Naive B cell (primary cell): Measurements from ENCODE around the gene MOB3A. TPM values are rescaled to one million over a fixed set of nuclear protein-coding genes. Genes with fewer than 3 reads are reported as not detected.
"Not testable (repeated sequence)": the region's sequence is repeated elsewhere in the genome, so short reads cannot be mapped to it uniquely, and the experiment has no call there.

ENCODE experiments used
- ATAC-seq, 2 donors: fragments of 150-1000 bp; cut with Tn5 transposase; 2 replicates each; pipeline ENCODE4 v1.10.0; 2021; ENCODE audit warnings: low read depth in 2 of 2, mild to moderate bottlenecking in 2 of 2, moderate library complexity in 2 of 2
- DNase-seq: peaks from one replicate; pipeline ENCODE4 v3.0.0; 2022
- H3K27ac Mint-ChIP-seq, 6 donors: one replicate each; pipeline ENCODE4 v1.8.0; 2020 to 2022; ENCODE audit warnings: mild to moderate bottlenecking in 6 of 6, mixed read lengths in 6 of 6, moderate library complexity in 5 of 6, inconsistent platforms in 2 of 6
- H3K27me3 Mint-ChIP-seq, 3 donors: one replicate each; pipeline ENCODE4 v1.8.0; 2021 to 2022; ENCODE audit warnings: mixed read lengths in 3 of 3, mild to moderate bottlenecking in 1 of 3
- H3K36me3 Mint-ChIP-seq, 2 donors: one replicate each; pipeline ENCODE4 v1.8.0; 2020 to 2022; ENCODE audit warnings: mixed read lengths in 2 of 2, inconsistent platforms in 1 of 2, mild to moderate bottlenecking in 1 of 2
- H3K4me1 Mint-ChIP-seq, 3 donors: one replicate each; pipeline ENCODE4 v1.8.0; 2020 to 2022; ENCODE audit warnings: mixed read lengths in 3 of 3, inconsistent platforms in 1 of 3, mild to moderate bottlenecking in 1 of 3, moderate library complexity in 1 of 3
- H3K4me3 Mint-ChIP-seq, 8 donors: one replicate each; pipeline ENCODE4 v1.8.0; 2020 to 2022; ENCODE audit warnings: mild to moderate bottlenecking in 8 of 8, mixed read lengths in 8 of 8, moderate library complexity in 8 of 8, inconsistent platforms in 2 of 8
- H3K9me3 Mint-ChIP-seq, 7 donors: one replicate each; pipeline ENCODE4 v1.8.0; 2020 to 2022; ENCODE audit warnings: mixed read lengths in 7 of 7, mild to moderate bottlenecking in 5 of 7, inconsistent platforms in 2 of 7, moderate library complexity in 1 of 7
- polyA plus RNA-seq, 6 donors: library from polyadenylated mRNA; unstranded; fragments of 300-500 nt; fragmentation: Illumina TruSeq; gene quantifications; one replicate each; pipeline ENCODE4 v1.2.3, GENCODE V29; 2021; ENCODE audit warnings: low read depth in 6 of 6

Gene MOB3A
- polyA plus RNA-seq, 6 donors from 2014 or later, result 52.2 to 106 (median 75.1) TPM

GRCh38 chr19:2091926-2092525 is 4.1 kb downstream of the MOB3A start:
- H3K27ac Mint-ChIP-seq, result peak overlapping the region; percentile 39 to 100 (median 96)
- H3K9me3 Mint-ChIP-seq, H3K27me3 Mint-ChIP-seq, H3K36me3 Mint-ChIP-seq, DNase-seq, ATAC-seq: not testable (repeated sequence)
- H3K4me3 Mint-ChIP-seq, result peak overlapping the region in 7 of 8 donors; percentile 4 to 100 (median 51)
- H3K4me1 Mint-ChIP-seq, result peaks cover 52 to 80% (median 80%) of the 10 kb centered on the region in 3 donors

- no peak for ATAC-seq
- H3K36me3 Mint-ChIP-seq, result peaks cover 6% of the 10 kb centered on the region in 2 donors
- H3K4me1 Mint-ChIP-seq, result peaks cover 57 to 90% (median 81%) of the 10 kb centered on the region in 3 donors
These were observed 6.4 kb downstream of the MOB3A start for GRCh38 chr19:2089727-2090053.

GRCh38 chr19:2089001-2089711 is 7.0 kb downstream of the MOB3A start:
- DNase-seq, result peak; percentile 59
- peak in 1 of 2 donors; percentile 2 for ATAC-seq
- Mint-ChIP-seq H3K27me3 (no peaks in the 10 kb centered on the region), H3K4me1 (peaks cover 51 to 85% (median 77%) of the 10 kb centered on the region in 3 donors), H3K27ac (peak overlapping the region; percentile 99 to 100 (median 100)), H3K9me3 (no peaks in the 10 kb centered on the region), H3K36me3 (peaks cover under 1 to 6% of the 10 kb centered on the region in 2 donors), H3K4me3 (peak overlapping the region; percentile 84 to 98 (median 88))

More at GRCh38 chr19:2089727-2090053, 6.4 kb downstream of the MOB3A start:
- H3K9me3 Mint-ChIP-seq, result no peaks in the 10 kb centered on the region
- H3K27me3 Mint-ChIP-seq, result no peaks in the 10 kb centered on the region
- DNase-seq, result no peak
- peak overlapping the region; percentile 84 to 98 (median 88) for H3K4me3 Mint-ChIP-seq
- peak overlapping the region; percentile 99 to 100 (median 100) for H3K27ac Mint-ChIP-seq

- H3K4me3 Mint-ChIP-seq, result peak overlapping the region; percentile 75 to 98 (median 92)
- H3K27me3 Mint-ChIP-seq, result no peaks in the 10 kb centered on the region
- DNase-seq (peak; percentile 93), ATAC-seq (peak; percentile 42 to 50)
- peak overlapping the region; percentile 99 to 100 (median 100) for H3K27ac Mint-ChIP-seq
- no peaks in the 10 kb centered on the region for H3K9me3 Mint-ChIP-seq
- peaks cover 0 to 6% of the 10 kb centered on the region in 2 donors for H3K36me3 Mint-ChIP-seq
- peaks cover 57 to 87% (median 81%) of the 10 kb centered on the region in 3 donors for H3K4me1 Mint-ChIP-seq
These were observed 8.5 kb downstream of the MOB3A start for GRCh38 chr19:2087621-2088100.

- Mint-ChIP-seq H3K4me3 (peak overlapping the region; percentile 75 to 98 (median 96)), H3K4me1 (peaks cover 63 to 88% (median 85%) of the 10 kb centered on the region in 3 donors), H3K27ac (peak overlapping the region; percentile 99 to 100 (median 100))
- not testable (repeated sequence) for H3K36me3 Mint-ChIP-seq, H3K27me3 Mint-ChIP-seq, H3K9me3 Mint-ChIP-seq
- ATAC-seq (peak; percentile 9 to 11), DNase-seq (peak; percentile 81)
These were observed 9.2 kb downstream of the MOB3A start for GRCh38 chr19:2086695-2087620.

GRCh38 chr19:2084993-2085720 is 11.0 kb downstream of the MOB3A start:
- ATAC-seq, result peak; percentile 40 to 53
- peak; percentile 98 for DNase-seq
- peak overlapping the region; percentile 99 to 100 (median 100) for H3K27ac Mint-ChIP-seq
- no peaks in the 10 kb centered on the region for H3K9me3 Mint-ChIP-seq
- H3K27me3 Mint-ChIP-seq, result no peaks in the 10 kb centered on the region
- peaks cover 0 to 6% of the 10 kb centered on the region in 2 donors for H3K36me3 Mint-ChIP-seq
- H3K4me3 Mint-ChIP-seq, result peak overlapping the region; percentile 95 to 98 (median 98)
- peaks cover 62 to 89% (median 86%) of the 10 kb centered on the region in 3 donors for H3K4me1 Mint-ChIP-seq

GRCh38 chr19:2083174-2083854 is 12.8 kb downstream of the MOB3A start:
- Mint-ChIP-seq H3K4me1 (peaks cover 58 to 89% (median 84%) of the 10 kb centered on the region in 3 donors), H3K27ac (peak overlapping the region; percentile 99 to 100 (median 100)), H3K9me3 (no peaks in the 10 kb centered on the region), H3K27me3 (no peaks in the 10 kb centered on the region), H3K4me3 (peak overlapping the region; percentile 95 to 98 (median 98)), H3K36me3 (peaks cover 0 to 6% of the 10 kb centered on the region in 2 donors)
- DNase-seq, result no peak
- ATAC-seq, result no peak

GRCh38 chr19:2081873-2082810 is 14.0 kb downstream of the MOB3A start:
- Mint-ChIP-seq H3K27ac (peak overlapping the region; percentile 99 to 100 (median 100)), H3K4me1 (peaks cover 51 to 87% (median 74%) of the 10 kb centered on the region in 3 donors), H3K27me3 (no peaks in the 10 kb centered on the region), H3K36me3 (peaks cover 0 to 6% of the 10 kb centered on the region in 2 donors), H3K9me3 (no peaks in the 10 kb centered on the region), H3K4me3 (peak overlapping the region; percentile 95 to 98 (median 98))
- peak; percentile 5 to 9 for ATAC-seq
- DNase-seq, result no peak

- Mint-ChIP-seq H3K36me3 (peaks cover 0 to 6% of the 10 kb centered on the region in 2 donors), H3K9me3 (no peaks in the 10 kb centered on the region), H3K4me1 (peaks cover 43 to 80% (median 69%) of the 10 kb centered on the region in 3 donors), H3K27ac (peak overlapping the region in 5 of 6 donors; percentile 70 to 100 (median 90)), H3K27me3 (no peaks in the 10 kb centered on the region), H3K4me3 (peak overlapping the region; percentile 52 to 98 (median 98))
- ATAC-seq (no peak), DNase-seq (no peak)
These were observed 15.7 kb downstream of the MOB3A start for GRCh38 chr19:2080336-2080988.

- ATAC-seq (peak; percentile 8 to 9), DNase-seq (no peak)
- Mint-ChIP-seq H3K4me3 (peak overlapping the region; percentile 68 to 98 (median 96)), H3K36me3 (peaks cover 0 to under 1% of the 10 kb centered on the region in 2 donors), H3K4me1 (peaks cover 38 to 82% (median 69%) of the 10 kb centered on the region in 3 donors), H3K27me3 (no peaks in the 10 kb centered on the region), H3K9me3 (no peaks in the 10 kb centered on the region), H3K27ac (peak overlapping the region; percentile 44 to 100 (median 90))
These were observed 16.2 kb downstream of the MOB3A start for GRCh38 chr19:2079865-2080301.
